CD14-positive monocyte (primary cell): Measurements from ENCODE around the gene RILP. TPM values are rescaled to one million over a fixed set of nuclear protein-coding genes. Genes with fewer than 3 reads are reported as not detected.
A peak's percentile ranks its signal among the peaks of the same experiment; 100 is the strongest.

ENCODE experiments used
- DNase-seq, 3 donors: peaks; one replicate each; pipeline ENCODE4 v3.0.0-alpha.2; 2011 to 2022
- H2AFZ ChIP-seq: 2 replicates; pipeline ENCODE4 v1.6.0; 2012; ENCODE audit warnings: mild to moderate bottlenecking, low read depth, low read length, inconsistent platforms; ENCODE audit not compliant: insufficient read depth, poor library complexity, severe bottlenecking
- H3K27ac ChIP-seq, 2 donors: 1 replicate in 1 of 2; 2 replicates in 1 of 2; pipeline ENCODE4 v1.5.1; 2012 to 2013; ENCODE audit warnings: low read length in 2 of 2, control low read depth in 1 of 2, inconsistent platforms in 1 of 2, low read depth in 1 of 2, mild to moderate bottlenecking in 1 of 2
- H3K27me3 ChIP-seq, 2 donors: one replicate each; pipeline versions ENCODE4 v1.6.0 to v1.6.1; 2011 to 2013; ENCODE audit warnings: low read length in 2 of 2; ENCODE audit not compliant: control insufficient read depth in 2 of 2, insufficient read depth in 2 of 2
- H3K36me3 ChIP-seq, 2 donors: replicated peaks in 1 of 2; 1 replicate in 1 of 2; 2 replicates in 1 of 2; pipeline versions ENCODE4 v1.5.1 to v1.6.1; 2012 to 2013; ENCODE audit warnings: low read length in 2 of 2, control low read depth in 1 of 2, inconsistent platforms in 1 of 2, mild to moderate bottlenecking in 1 of 2; ENCODE audit not compliant: insufficient read depth in 2 of 2, control insufficient read depth in 1 of 2
- H3K4me1 ChIP-seq, 2 donors: 1 replicate in 1 of 2; 2 replicates in 1 of 2; pipeline versions ENCODE4 v1.5.1 to v1.6.1; 2012 to 2013; ENCODE audit warnings: low read length in 2 of 2, control low read depth in 1 of 2, inconsistent platforms in 1 of 2, mild to moderate bottlenecking in 1 of 2, moderate library complexity in 1 of 2; ENCODE audit not compliant: insufficient read depth in 2 of 2, control insufficient read depth in 1 of 2
- H3K4me2 ChIP-seq: replicated peaks from 2 replicates; pipeline ENCODE3; 2012; ENCODE audit warnings: low read length, moderate library complexity, mild to moderate bottlenecking; ENCODE audit not compliant: poor library complexity, severe bottlenecking; ENCODE audit errors: extremely low read depth
- H3K4me3 ChIP-seq, 3 experiments: fragments of 200-600 bp in 1 of 3; sonication (generic) in 1 of 3; replicated peaks in 1 of 3; 1 replicate in 2 of 3; 2 replicates in 1 of 3; pipeline ENCODE4 v1.5.1; 2011 to 2013; ENCODE audit warnings: low read length in 3 of 3, mild to moderate bottlenecking in 3 of 3, control low read depth in 2 of 3, low read depth in 2 of 3, inconsistent platforms in 1 of 3, moderate library complexity in 1 of 3
- H3K79me2 ChIP-seq: 2 replicates; pipeline ENCODE4 v1.6.0; 2012; ENCODE audit warnings: mild to moderate bottlenecking, control low read depth, inconsistent platforms, low read length, moderate library complexity; ENCODE audit not compliant: insufficient read depth
- H3K9ac ChIP-seq: 2 replicates; pipeline ENCODE4 v1.6.0; 2017; ENCODE audit warnings: low read length, mild to moderate bottlenecking; ENCODE audit not compliant: insufficient read depth, poor library complexity, severe bottlenecking
- H3K9me3 ChIP-seq, 2 donors: replicated peaks in 1 of 2; 1 replicate in 1 of 2; 2 replicates in 1 of 2; pipeline versions ENCODE4 v1.5.1 to v1.6.1; 2012 to 2013; ENCODE audit warnings: low read length in 2 of 2, control low read depth in 1 of 2; ENCODE audit not compliant: control insufficient read depth in 1 of 2, insufficient read depth in 1 of 2
- H4K20me1 ChIP-seq: 2 replicates; pipeline ENCODE4 v1.6.0; 2012; ENCODE audit warnings: mild to moderate bottlenecking, low read length, control low read depth, moderate library complexity; ENCODE audit not compliant: insufficient read depth
- H3K27ac Mint-ChIP-seq, 7 donors: one replicate each; pipeline ENCODE4 v1.8.0; 2020; ENCODE audit warnings: mild to moderate bottlenecking in 7 of 7, mixed read lengths in 7 of 7, moderate library complexity in 6 of 7, inconsistent platforms in 2 of 7
- H3K27me3 Mint-ChIP-seq, 3 donors: one replicate each; pipeline ENCODE4 v1.8.0; 2021 to 2022; ENCODE audit warnings: low read depth in 3 of 3, mild to moderate bottlenecking in 3 of 3, mixed read lengths in 3 of 3, moderate library complexity in 3 of 3, inconsistent platforms in 1 of 3
- H3K36me3 Mint-ChIP-seq, 2 donors: one replicate each; pipeline ENCODE4 v1.8.0; 2020; ENCODE audit warnings: mixed read lengths in 2 of 2, inconsistent platforms in 1 of 2, mild to moderate bottlenecking in 1 of 2
- H3K4me1 Mint-ChIP-seq: one replicate; pipeline ENCODE4 v1.8.0; 2020; ENCODE audit warnings: mild to moderate bottlenecking, mixed read lengths
- H3K4me3 Mint-ChIP-seq, 2 donors: one replicate each; pipeline ENCODE4 v1.8.0; 2020; ENCODE audit warnings: mild to moderate bottlenecking in 2 of 2, mixed read lengths in 2 of 2, moderate library complexity in 1 of 2
- H3K9me3 Mint-ChIP-seq, 7 donors: one replicate each; pipeline ENCODE4 v1.8.0; 2020 to 2022; ENCODE audit warnings: mixed read lengths in 7 of 7, mild to moderate bottlenecking in 6 of 7, moderate library complexity in 6 of 7, inconsistent platforms in 2 of 7
- WGBS: methylation state at CpG from one replicate; pipeline ENCODE4 v1.1.5; 2013; ENCODE audit warnings: missing lambda C conversion rate; ENCODE audit not compliant: insufficient coverage; 5-methylcytosine and 5-hydroxymethylcytosine counted together
- intact Hi-C, 2 donors: fragments of 100-400 bp; cut with micrococcal nuclease; formaldehyde crosslinking; loops; one replicate each; pipeline versions ENCODE4 v1.15.0 to v1.15.1; 2023
- polyA plus RNA-seq, 3 donors: library from polyadenylated mRNA; depleted of rRNA in 1 of 3; unstranded in 2 of 3; stranded (reverse) in 1 of 3; fragments of 300-500 nt in 2 of 3; fragments of >200 nt in 1 of 3; fragmentation: Illumina TruSeq in 2 of 3; gene quantifications; 1 replicate in 2 of 3; 2 replicates in 1 of 3; pipeline ENCODE4 v1.2.3, GENCODE V29; 2012 to 2021
- TF ChIP-seq, protein P1 (sequence below): fragments of 200-600 bp; IDR thresholded peaks from one replicate; pipeline ENCODE4 v1.8.0; 2022; ENCODE audit warnings: antibody characterized with exemption, mild to moderate bottlenecking

The RILP gene
- polyA plus RNA-seq, 3 donors, result 23.8 to 49.5 (median 49.4) TPM

DNA sequence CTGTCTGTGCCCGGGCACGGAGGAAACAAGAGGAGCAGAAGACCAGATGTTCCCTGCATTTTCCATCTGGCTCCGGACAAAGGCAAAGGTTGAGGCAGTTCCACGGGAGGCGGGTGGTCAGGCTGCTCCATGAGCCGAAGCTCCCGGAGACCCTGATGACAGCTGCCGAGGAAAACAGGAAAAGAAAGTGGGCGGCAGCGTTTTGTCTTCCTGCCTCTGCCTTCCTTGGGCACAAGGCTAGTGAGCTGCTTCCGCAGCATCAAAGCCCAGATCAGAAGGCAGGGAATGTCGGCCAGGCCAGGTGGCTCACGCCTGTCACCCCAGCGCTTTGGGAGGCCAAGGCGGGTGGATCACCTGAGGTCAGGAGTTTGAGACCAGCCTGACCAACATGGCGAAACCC is 37.3 kb downstream of the RILP start:
- H3K4me1 ChIP-seq, result peaks cover 79 to 85% of the 10 kb centered on the region in 2 donors

DNA sequence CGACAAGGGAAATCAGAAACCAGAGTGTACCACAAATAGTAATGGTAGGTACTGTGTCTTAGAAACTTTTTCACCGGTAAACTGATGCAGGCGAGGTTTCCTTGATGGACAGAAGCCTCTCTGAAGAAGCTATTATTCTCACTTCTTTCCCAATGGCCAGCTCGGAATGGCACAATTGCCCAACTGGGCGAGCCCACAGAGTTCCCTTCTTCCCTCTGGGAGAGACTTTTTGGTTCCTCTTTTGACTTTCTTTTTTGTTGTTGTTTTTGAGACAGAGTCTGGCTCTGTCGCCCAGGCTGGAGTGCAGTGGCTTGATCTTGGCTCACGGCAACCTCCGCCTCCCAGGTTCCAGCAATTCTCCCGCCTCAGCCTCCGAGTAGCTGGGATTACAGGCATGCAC is 38.0 kb downstream of the RILP start:
- H4K20me1 ChIP-seq, result peaks cover 7% of the 10 kb centered on the region
- H3K9ac ChIP-seq, result peak overlapping the region; percentile 55
- no peaks in the 10 kb centered on the region for H3K27me3 ChIP-seq
- H3K27ac ChIP-seq, result peak overlapping the region; percentile 81 to 89
- H3K9me3 Mint-ChIP-seq, result peaks cover 0 to 1% (median 0%) of the 10 kb centered on the region in 7 donors
- H3K79me2 ChIP-seq, result peaks cover 23% of the 10 kb centered on the region
- H3K9me3 ChIP-seq, result no peaks in the 10 kb centered on the region
- peak overlapping the region; percentile 45 for H3K4me2 ChIP-seq
- peaks cover 80% of the 10 kb centered on the region for H3K4me1 Mint-ChIP-seq
- no peak overlapping the region for H2AFZ ChIP-seq
- H3K4me3 ChIP-seq, result peak overlapping the region in 1 of 3 experiments; percentile 47
- TF ChIP-seq, protein P1, sequence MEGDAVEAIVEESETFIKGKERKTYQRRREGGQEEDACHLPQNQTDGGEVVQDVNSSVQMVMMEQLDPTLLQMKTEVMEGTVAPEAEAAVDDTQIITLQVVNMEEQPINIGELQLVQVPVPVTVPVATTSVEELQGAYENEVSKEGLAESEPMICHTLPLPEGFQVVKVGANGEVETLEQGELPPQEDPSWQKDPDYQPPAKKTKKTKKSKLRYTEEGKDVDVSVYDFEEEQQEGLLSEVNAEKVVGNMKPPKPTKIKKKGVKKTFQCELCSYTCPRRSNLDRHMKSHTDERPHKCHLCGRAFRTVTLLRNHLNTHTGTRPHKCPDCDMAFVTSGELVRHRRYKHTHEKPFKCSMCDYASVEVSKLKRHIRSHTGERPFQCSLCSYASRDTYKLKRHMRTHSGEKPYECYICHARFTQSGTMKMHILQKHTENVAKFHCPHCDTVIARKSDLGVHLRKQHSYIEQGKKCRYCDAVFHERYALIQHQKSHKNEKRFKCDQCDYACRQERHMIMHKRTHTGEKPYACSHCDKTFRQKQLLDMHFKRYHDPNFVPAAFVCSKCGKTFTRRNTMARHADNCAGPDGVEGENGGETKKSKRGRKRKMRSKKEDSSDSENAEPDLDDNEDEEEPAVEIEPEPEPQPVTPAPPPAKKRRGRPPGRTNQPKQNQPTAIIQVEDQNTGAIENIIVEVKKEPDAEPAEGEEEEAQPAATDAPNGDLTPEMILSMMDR, result no peak
- 0% methylated on average over 2 of the region's 10 CpGs for WGBS
- peaks cover 71 to 91% of the 10 kb centered on the region in 2 donors for H3K36me3 Mint-ChIP-seq
- peaks cover 42 to 74% of the 10 kb centered on the region in 2 donors for H3K36me3 ChIP-seq
- peak overlapping the region; percentile 94 to 99 (median 96) for H3K27ac Mint-ChIP-seq
- intact Hi-C loops, result loop anchor here (2.0 to 5.0 kb wide), 2 partner anchors 15 to 36 kb away; partner anchors contain the start of genes RILP (in 1 of the 2) and SCARF1 (in 1 of the 2)
- H3K27me3 Mint-ChIP-seq, result peaks cover 0 to 2% (median 0%) of the 10 kb centered on the region in 3 donors
- DNase-seq, result peak; percentile 76 to 96 (median 91)
- H3K4me1 ChIP-seq, result peaks cover 84 to 86% of the 10 kb centered on the region in 2 donors
- peak overlapping the region; percentile 65 to 67 for H3K4me3 Mint-ChIP-seq

More for the DNA sequence above, 37.3 kb downstream of the RILP start:
- peak overlapping the region in 1 of 3 experiments; percentile 47 for H3K4me3 ChIP-seq
- H3K9me3 ChIP-seq, result no peaks in the 10 kb centered on the region
- peaks cover 12% of the 10 kb centered on the region for H4K20me1 ChIP-seq
- peak overlapping the region; percentile 81 to 89 for H3K27ac ChIP-seq
- Mint-ChIP-seq H3K4me3 (peak overlapping the region; percentile 35 to 67), H3K27me3 (peaks cover 0 to 2% (median 0%) of the 10 kb centered on the region in 3 donors), H3K9me3 (peaks cover 0 to 1% (median 0%) of the 10 kb centered on the region in 7 donors), H3K36me3 (peaks cover 73 to 94% of the 10 kb centered on the region in 2 donors), H3K27ac (peak overlapping the region; percentile 94 to 99 (median 96)), H3K4me1 (peaks cover 73% of the 10 kb centered on the region)
- no peak for DNase-seq
- H3K4me2 ChIP-seq, result peak overlapping the region; percentile 45
- 64% methylated on average over 15 of the region's 16 CpGs for WGBS
- H2AFZ ChIP-seq, result no peak overlapping the region
- intact Hi-C loops, result loop anchor here in 1 of 2 donors (5.0 kb wide), 1 partner anchor 35 kb away; the partner anchor contains the start of genes RILP and SCARF1
- peak overlapping the region; percentile 55 for H3K9ac ChIP-seq
- TF ChIP-seq, protein P1, result no peak
- H3K79me2 ChIP-seq, result peaks cover 23% of the 10 kb centered on the region
- H3K36me3 ChIP-seq, result peaks cover 47 to 78% of the 10 kb centered on the region in 2 donors
- no peaks in the 10 kb centered on the region for H3K27me3 ChIP-seq
